Memory B cell (primary cell): ENCODE data around the gene NMS.

Experiments used
- ATAC-seq: fragments of 150-1000 bp; cut with Tn5 transposase; 2 replicates; pipeline ENCODE4 v1.10.0; 2021; ENCODE audit warnings: low read depth, mild to moderate bottlenecking, moderate library complexity
- DNase-seq, 2 donors: peaks; one replicate each; pipeline ENCODE4 v3.0.0; 2022; ENCODE audit warnings: low spot score in 2 of 2
- H3K27ac Mint-ChIP-seq: one replicate; pipeline ENCODE4 v1.8.0; 2022; ENCODE audit warnings: mild to moderate bottlenecking, moderate library complexity, mixed read lengths
- H3K27me3 Mint-ChIP-seq: one replicate; pipeline ENCODE4 v1.8.0; 2022; ENCODE audit warnings: mixed read lengths
- H3K36me3 Mint-ChIP-seq: one replicate; pipeline ENCODE4 v1.8.0; 2022; ENCODE audit warnings: mild to moderate bottlenecking, mixed read lengths
- H3K4me1 Mint-ChIP-seq: one replicate; pipeline ENCODE4 v1.8.0; 2022; ENCODE audit warnings: mixed read lengths
- H3K4me3 Mint-ChIP-seq: one replicate; pipeline ENCODE4 v1.8.0; 2022; ENCODE audit warnings: mild to moderate bottlenecking, moderate library complexity, mixed read lengths
- H3K9me3 Mint-ChIP-seq: one replicate; pipeline ENCODE4 v1.8.0; 2022; ENCODE audit warnings: mixed read lengths

The NMS gene

GRCh38 chr2:100470182-100470581 is at the start of gene NMS:
NMS (plus strand) TSS chr2:100470482; CDS start chr2:100470489, 7 bp downstream.
- DNase-seq (no peak), ATAC-seq (no peak)
- H3K9me3 Mint-ChIP-seq: no peaks in the 10 kb centered on the region
- H3K27ac Mint-ChIP-seq: no peak within 1 kb of the TSS
- H3K4me1 Mint-ChIP-seq: no peaks in the 10 kb centered on the region
- H3K27me3 Mint-ChIP-seq: peaks cover 21% of the 10 kb centered on the region
- no peaks in the 10 kb centered on the region for H3K36me3 Mint-ChIP-seq
- H3K4me3 Mint-ChIP-seq: no peak within 1 kb of the TSS

GRCh38 chr2:100422320-100423055 is 47.8 kb upstream of the NMS start:
- ATAC-seq (no peak), DNase-seq (no peak)
- peaks cover 1% of the 10 kb centered on the region for H3K36me3 Mint-ChIP-seq
- peaks cover under 1% of the 10 kb centered on the region for H3K4me1 Mint-ChIP-seq
- peaks cover 7% of the 10 kb centered on the region for H3K27me3 Mint-ChIP-seq
- no peak overlapping the region for H3K27ac Mint-ChIP-seq
- no peaks in the 10 kb centered on the region for H3K9me3 Mint-ChIP-seq
- H3K4me3 Mint-ChIP-seq: no peak overlapping the region

GRCh38 chr2:100423631-100424030 is 46.7 kb upstream of the NMS start:
- H3K9me3 Mint-ChIP-seq: no peaks in the 10 kb centered on the region
- DNase-seq: no peak
- peaks cover 2% of the 10 kb centered on the region for H3K4me1 Mint-ChIP-seq
- no peak overlapping the region for H3K4me3 Mint-ChIP-seq
- H3K27ac Mint-ChIP-seq: no peak overlapping the region
- ATAC-seq: no peak
- H3K36me3 Mint-ChIP-seq: peaks cover 1% of the 10 kb centered on the region
- peaks cover 7% of the 10 kb centered on the region for H3K27me3 Mint-ChIP-seq

- peaks cover 7% of the 10 kb centered on the region for H3K27me3 Mint-ChIP-seq
- peaks cover 1% of the 10 kb centered on the region for H3K36me3 Mint-ChIP-seq
- ATAC-seq: no peak
- no peak overlapping the region for H3K27ac Mint-ChIP-seq
- no peak overlapping the region for H3K4me3 Mint-ChIP-seq
- no peak for DNase-seq
- no peaks in the 10 kb centered on the region for H3K9me3 Mint-ChIP-seq
- H3K4me1 Mint-ChIP-seq: peaks cover 2% of the 10 kb centered on the region
Observed at GRCh38 chr2:100424277-100424875, 45.9 kb upstream of the NMS start.

GRCh38 chr2:100425107-100425506 is 45.2 kb upstream of the NMS start:
- no peak for DNase-seq
- Mint-ChIP-seq H3K4me3 (no peak overlapping the region), H3K27ac (no peak overlapping the region), H3K27me3 (peaks cover 7% of the 10 kb centered on the region), H3K4me1 (peaks cover 2% of the 10 kb centered on the region), H3K9me3 (no peaks in the 10 kb centered on the region), H3K36me3 (peaks cover 1% of the 10 kb centered on the region)
- no peak for ATAC-seq

GRCh38 chr2:100425573-100426383 is 44.5 kb upstream of the NMS start:
- ATAC-seq: no peak
- H3K27me3 Mint-ChIP-seq: peaks cover 7% of the 10 kb centered on the region

GRCh38 chr2:100426384-100426720 is 43.9 kb upstream of the NMS start:
- Mint-ChIP-seq H3K27me3 (peaks cover 9% of the 10 kb centered on the region), H3K27ac (no peak overlapping the region), H3K36me3 (peaks cover 1% of the 10 kb centered on the region), H3K4me1 (peaks cover 2% of the 10 kb centered on the region), H3K4me3 (no peak overlapping the region), H3K9me3 (peaks cover 6% of the 10 kb centered on the region)
- ATAC-seq (no peak), DNase-seq (no peak)

More at GRCh38 chr2:100425573-100426383, 44.5 kb upstream of the NMS start:
- DNase-seq: no peak
- Mint-ChIP-seq H3K4me3 (no peak overlapping the region), H3K27ac (no peak overlapping the region), H3K36me3 (peaks cover 1% of the 10 kb centered on the region), H3K9me3 (peaks cover 4% of the 10 kb centered on the region), H3K4me1 (peaks cover 2% of the 10 kb centered on the region)

GRCh38 chr2:100427111-100427510 is 43.2 kb upstream of the NMS start:
- no peak for DNase-seq
- Mint-ChIP-seq H3K4me1 (peaks cover 2% of the 10 kb centered on the region), H3K27ac (no peak overlapping the region), H3K27me3 (peaks cover 9% of the 10 kb centered on the region), H3K36me3 (peaks cover 1% of the 10 kb centered on the region), H3K4me3 (no peak overlapping the region), H3K9me3 (peaks cover 6% of the 10 kb centered on the region)
- no peak for ATAC-seq

GRCh38 chr2:100427627-100428258 is 42.5 kb upstream of the NMS start:
- peaks cover 6% of the 10 kb centered on the region for H3K9me3 Mint-ChIP-seq
- H3K27ac Mint-ChIP-seq: no peak overlapping the region
- ATAC-seq (peak; percentile 93), DNase-seq (peak; percentile 63 to 64)
- H3K4me3 Mint-ChIP-seq: no peak overlapping the region
- peaks cover 1% of the 10 kb centered on the region for H3K36me3 Mint-ChIP-seq
- peaks cover 2% of the 10 kb centered on the region for H3K4me1 Mint-ChIP-seq
- peaks cover 12% of the 10 kb centered on the region for H3K27me3 Mint-ChIP-seq

- Mint-ChIP-seq H3K4me1 (peaks cover 2% of the 10 kb centered on the region), H3K4me3 (no peak overlapping the region), H3K27ac (no peak overlapping the region), H3K27me3 (peaks cover 11% of the 10 kb centered on the region), H3K9me3 (peaks cover 6% of the 10 kb centered on the region), H3K36me3 (no peaks in the 10 kb centered on the region)
- DNase-seq (no peak), ATAC-seq (no peak)
Observed at GRCh38 chr2:100429726-100430125, 40.6 kb upstream of the NMS start.

- DNase-seq (no peak), ATAC-seq (no peak)
- Mint-ChIP-seq H3K27me3 (peaks cover 10% of the 10 kb centered on the region), H3K9me3 (no peaks in the 10 kb centered on the region), H3K36me3 (no peaks in the 10 kb centered on the region), H3K4me3 (no peak overlapping the region), H3K4me1 (no peaks in the 10 kb centered on the region), H3K27ac (no peak overlapping the region)
Observed at GRCh38 chr2:100437751-100438150, 32.5 kb upstream of the NMS start.

GRCh38 chr2:100446696-100447095 is 23.6 kb upstream of the NMS start:
- DNase-seq (no peak), ATAC-seq (no peak)
- no peak overlapping the region for H3K27ac Mint-ChIP-seq
- peaks cover 2% of the 10 kb centered on the region for H3K36me3 Mint-ChIP-seq
- no peak overlapping the region for H3K4me3 Mint-ChIP-seq
- H3K27me3 Mint-ChIP-seq: peaks cover 4% of the 10 kb centered on the region
- peaks cover 1% of the 10 kb centered on the region for H3K9me3 Mint-ChIP-seq
- H3K4me1 Mint-ChIP-seq: no peaks in the 10 kb centered on the region

- no peak overlapping the region for H3K4me3 Mint-ChIP-seq
- ATAC-seq (no peak), DNase-seq (no peak)
- no peaks in the 10 kb centered on the region for H3K36me3 Mint-ChIP-seq
- peaks cover 2% of the 10 kb centered on the region for H3K27me3 Mint-ChIP-seq
- H3K9me3 Mint-ChIP-seq: no peaks in the 10 kb centered on the region
- H3K4me1 Mint-ChIP-seq: no peaks in the 10 kb centered on the region
- no peak overlapping the region for H3K27ac Mint-ChIP-seq
Observed at GRCh38 chr2:100451092-100451491, 19.2 kb upstream of the NMS start.

- Mint-ChIP-seq H3K4me1 (no peaks in the 10 kb centered on the region), H3K36me3 (no peaks in the 10 kb centered on the region), H3K27ac (no peak overlapping the region), H3K9me3 (peaks cover 2% of the 10 kb centered on the region), H3K4me3 (no peak overlapping the region), H3K27me3 (peaks cover 2% of the 10 kb centered on the region)
- ATAC-seq (no peak), DNase-seq (no peak)
Observed at GRCh38 chr2:100451734-100452133, 18.5 kb upstream of the NMS start.
